Muscle layer of colon (tissue), 2 donors: ENCODE measurements around the gene RAD51B.

ENCODE experiments used
- H3K27ac ChIP-seq: one replicate; pipeline ENCODE4 v1.7.0; 2013; ENCODE audit warnings: low read depth, mild to moderate bottlenecking, low read length, moderate library complexity
- H3K27me3 ChIP-seq, 2 donors: one replicate each; pipeline ENCODE4 v1.7.0; 2013; ENCODE audit warnings: low read length in 2 of 2, mild to moderate bottlenecking in 2 of 2; ENCODE audit not compliant: insufficient read depth in 2 of 2, control insufficient read depth in 1 of 2
- H3K36me3 ChIP-seq: one replicate; pipeline ENCODE4 v1.7.0; 2013; ENCODE audit warnings: mild to moderate bottlenecking, low read length; ENCODE audit not compliant: insufficient read depth
- H3K4me1 ChIP-seq: one replicate; pipeline ENCODE4 v1.7.0; 2013; ENCODE audit warnings: mild to moderate bottlenecking, low read length; ENCODE audit not compliant: insufficient read depth
- H3K4me3 ChIP-seq, 2 donors: one replicate each; pipeline ENCODE4 v1.7.0; 2013; ENCODE audit warnings: low read length in 2 of 2, low read depth in 1 of 2, mild to moderate bottlenecking in 1 of 2, moderate library complexity in 1 of 2
- H3K9ac ChIP-seq: one replicate; pipeline ENCODE4 v1.7.0; 2013; ENCODE audit warnings: low read length
- H3K9me3 ChIP-seq: one replicate; pipeline ENCODE4 v1.7.0; 2013; ENCODE audit warnings: mild to moderate bottlenecking, low read length
- donor health status: abdominal sarcoma.
- donor health status: Adenocarcinoma of cecum.

Gene RAD51B

GRCh38 chr14:68446243-68447040 is 626.9 kb downstream of the RAD51B start:
- H3K27ac ChIP-seq, result peak overlapping the region; percentile 87
- H3K9ac ChIP-seq, result no peak overlapping the region
- no peaks in the 10 kb centered on the region for H3K9me3 ChIP-seq
- H3K4me1 ChIP-seq, result peaks cover 60% of the 10 kb centered on the region
- H3K36me3 ChIP-seq, result no peaks in the 10 kb centered on the region
- peak overlapping the region in 1 of 2 donors; percentile 12 for H3K4me3 ChIP-seq
- no peaks in the 10 kb centered on the region for H3K27me3 ChIP-seq

- Histone ChIP-seq H3K36me3 (no peaks in the 10 kb centered on the region), H3K9ac (no peak overlapping the region), H3K27ac (peak overlapping the region; percentile 87), H3K9me3 (no peaks in the 10 kb centered on the region), H3K4me1 (peaks cover 60% of the 10 kb centered on the region), H3K27me3 (no peaks in the 10 kb centered on the region), H3K4me3 (no peak overlapping the region)
These were observed 628.1 kb downstream of the RAD51B start for GRCh38 chr14:68447581-68448251.

- Histone ChIP-seq H3K9ac (no peak overlapping the region), H3K4me3 (no peak overlapping the region), H3K9me3 (no peaks in the 10 kb centered on the region), H3K36me3 (no peaks in the 10 kb centered on the region), H3K27ac (peak overlapping the region; percentile 87), H3K4me1 (peaks cover 58% of the 10 kb centered on the region), H3K27me3 (no peaks in the 10 kb centered on the region)
These were observed 628.8 kb downstream of the RAD51B start for GRCh38 chr14:68448252-68448902.

- Histone ChIP-seq H3K9me3 (no peaks in the 10 kb centered on the region), H3K27ac (peak overlapping the region; percentile 64), H3K9ac (peak overlapping the region; percentile 47), H3K4me3 (no peak overlapping the region), H3K4me1 (peaks cover 49% of the 10 kb centered on the region), H3K27me3 (no peaks in the 10 kb centered on the region), H3K36me3 (no peaks in the 10 kb centered on the region)
These were observed 630.1 kb downstream of the RAD51B start for GRCh38 chr14:68449561-68450181.

GRCh38 chr14:68450391-68451120 is 631.0 kb downstream of the RAD51B start:
- Histone ChIP-seq H3K9ac (no peak overlapping the region), H3K9me3 (no peaks in the 10 kb centered on the region), H3K27me3 (no peaks in the 10 kb centered on the region), H3K4me3 (no peak overlapping the region), H3K27ac (peak overlapping the region; percentile 64), H3K36me3 (no peaks in the 10 kb centered on the region), H3K4me1 (peaks cover 43% of the 10 kb centered on the region)

- no peaks in the 10 kb centered on the region for H3K9me3 ChIP-seq
- peaks cover 34% of the 10 kb centered on the region for H3K4me1 ChIP-seq
These were observed 632.3 kb downstream of the RAD51B start for GRCh38 chr14:68451696-68452373.

GRCh38 chr14:68458253-68458652 is 638.7 kb downstream of the RAD51B start:
- H3K9me3 ChIP-seq, result no peaks in the 10 kb centered on the region
- H3K27ac ChIP-seq, result no peak overlapping the region

More at GRCh38 chr14:68451696-68452373, 632.3 kb downstream of the RAD51B start:
- H3K27me3 ChIP-seq, result no peaks in the 10 kb centered on the region
- no peak overlapping the region for H3K9ac ChIP-seq
- H3K36me3 ChIP-seq, result no peaks in the 10 kb centered on the region
- H3K4me3 ChIP-seq, result no peak overlapping the region
- H3K27ac ChIP-seq, result peak overlapping the region; percentile 54

GRCh38 chr14:68458840-68459469 is 639.4 kb downstream of the RAD51B start:
- H3K36me3 ChIP-seq, result no peaks in the 10 kb centered on the region
- H3K4me3 ChIP-seq, result no peak overlapping the region

More at GRCh38 chr14:68458253-68458652, 638.7 kb downstream of the RAD51B start:
- Histone ChIP-seq H3K27me3 (no peaks in the 10 kb centered on the region), H3K4me1 (peaks cover 21% of the 10 kb centered on the region), H3K36me3 (no peaks in the 10 kb centered on the region), H3K4me3 (no peak overlapping the region), H3K9ac (no peak overlapping the region)

GRCh38 chr14:68459480-68460136 is 640.0 kb downstream of the RAD51B start:
- Histone ChIP-seq H3K9me3 (no peaks in the 10 kb centered on the region), H3K27me3 (no peaks in the 10 kb centered on the region), H3K4me3 (no peak overlapping the region), H3K4me1 (peaks cover 21% of the 10 kb centered on the region), H3K9ac (no peak overlapping the region), H3K27ac (peak overlapping the region; percentile 44), H3K36me3 (no peaks in the 10 kb centered on the region)

More at GRCh38 chr14:68458840-68459469, 639.4 kb downstream of the RAD51B start:
- H3K4me1 ChIP-seq, result peaks cover 21% of the 10 kb centered on the region
- no peak overlapping the region for H3K9ac ChIP-seq
- no peaks in the 10 kb centered on the region for H3K27me3 ChIP-seq
- H3K27ac ChIP-seq, result peak overlapping the region; percentile 35
- H3K9me3 ChIP-seq, result no peaks in the 10 kb centered on the region

GRCh38 chr14:68460541-68460940 is 641.0 kb downstream of the RAD51B start:
- H3K9ac ChIP-seq, result no peak overlapping the region
- H3K36me3 ChIP-seq, result no peaks in the 10 kb centered on the region
- H3K4me3 ChIP-seq, result no peak overlapping the region
- H3K27ac ChIP-seq, result no peak overlapping the region
- no peaks in the 10 kb centered on the region for H3K9me3 ChIP-seq
- no peaks in the 10 kb centered on the region for H3K27me3 ChIP-seq
- peaks cover 21% of the 10 kb centered on the region for H3K4me1 ChIP-seq
